HG02884 (cell line): ENCODE data around the gene KCNK10.

Source experiments
- ATAC-seq: cut with Tn5 transposase; IDR thresholded peaks from one replicate; pipeline ENCODE4 v1.9.1; 2021; ENCODE audit warnings: mild to moderate bottlenecking, moderate library complexity; ENCODE audit not compliant: unreplicated experiment

KCNK10 gene

GRCh38 chr14:88323086-88323522, at the start of gene KCNK10:
TSS of gene KCNK10 (minus strand) at chr14:88323269. CDS start at chr14:88322798, 471 bp downstream.
- peak; percentile 28 for ATAC-seq

- no peak for ATAC-seq
Measured at GRCh38 chr14:88369496-88369895, 46.4 kb upstream of the KCNK10 start.

- ATAC-seq = no peak
Measured at GRCh38 chr14:88364710-88365413, 41.8 kb upstream of the KCNK10 start.

GRCh38 chr14:88363644-88364043, 40.6 kb upstream of the KCNK10 start:
- no peak for ATAC-seq

- ATAC-seq = no peak
Measured at GRCh38 chr14:88359500-88359899, 36.4 kb upstream of the KCNK10 start.

GRCh38 chr14:88354358-88354757, 31.3 kb upstream of the KCNK10 start:
- ATAC-seq = no peak

GRCh38 chr14:88352698-88353097, 29.6 kb upstream of the KCNK10 start:
- no peak for ATAC-seq

- no peak for ATAC-seq
Measured at GRCh38 chr14:88351966-88352691, 29.1 kb upstream of the KCNK10 start.

GRCh38 chr14:88348546-88348945, 25.5 kb upstream of the KCNK10 start:
- no peak for ATAC-seq

- ATAC-seq = no peak
Measured at GRCh38 chr14:88346048-88346639, 23.1 kb upstream of the KCNK10 start.

GRCh38 chr14:88342980-88343379, 19.9 kb upstream of the KCNK10 start:
- ATAC-seq = no peak

GRCh38 chr14:88340357-88340756, 17.3 kb upstream of the KCNK10 start:
- ATAC-seq = no peak

GRCh38 chr14:88333036-88333435, 10.0 kb upstream of the KCNK10 start:
- ATAC-seq = no peak

- ATAC-seq = no peak
Measured at GRCh38 chr14:88327497-88327896, 4.4 kb upstream of the KCNK10 start.

GRCh38 chr14:88326352-88327103, 3.5 kb upstream of the KCNK10 start:
- ATAC-seq = no peak

- ATAC-seq = no peak
Measured at GRCh38 chr14:88325883-88326282, 2.8 kb upstream of the KCNK10 start.

GRCh38 chr14:88324930-88325329, 1.9 kb upstream of the KCNK10 start:
- ATAC-seq = no peak

GRCh38 chr14:88324491-88324890, 1.4 kb upstream of the KCNK10 start:
- ATAC-seq = no peak

- ATAC-seq = peak; percentile 83
Measured at GRCh38 chr14:88323523-88324199, 592 bp upstream of the KCNK10 start.

GRCh38 chr14:88322504-88323085, 474 bp downstream of the KCNK10 start:
- no peak for ATAC-seq
